Ovary (tissue), 9 donors: ENCODE measurements around the gene PKD1L1. TPM values are rescaled to one million over a fixed set of nuclear protein-coding genes. Genes with fewer than 3 reads are reported as not detected.

Source experiments
- DNase-seq, 5 donors: peaks; one replicate each; pipeline ENCODE4 v3.0.0-alpha.2; 2019 to 2020
- H3K27ac ChIP-seq, 2 donors: fragments of 200-600 bp; one replicate each; pipeline versions ENCODE4 v1.5.1 to v1.8.0; 2019 to 2022
- H3K27me3 ChIP-seq: fragments of 200-600 bp; one replicate; pipeline ENCODE4 v1.8.0; 2022
- H3K36me3 ChIP-seq: fragments of 200-600 bp; sonication (generic); one replicate; pipeline ENCODE4 v1.5.1; 2019
- H3K4me1 ChIP-seq: one replicate; pipeline ENCODE4 v1.8.1; 2013; ENCODE audit warnings: mild to moderate bottlenecking, moderate library complexity; ENCODE audit not compliant: insufficient read depth
- H3K4me3 ChIP-seq: fragments of 200-600 bp; sonication (generic); one replicate; pipeline ENCODE4 v1.5.1; 2017
- H3K9me3 ChIP-seq, 2 donors: fragments of 200-600 bp in 1 of 2; sonication (generic) in 1 of 2; one replicate each; pipeline versions ENCODE4 v1.5.1 to v1.8.1; 2013 to 2019; ENCODE audit warnings: mild to moderate bottlenecking in 1 of 2, moderate library complexity in 1 of 2
- CTCF ChIP-seq, 3 donors: fragments of 450-650 bp in 2 of 3; fragments of 200-600 bp in 1 of 3; IDR thresholded peaks; one replicate each; pipeline versions ENCODE4 v1.5.1 to v1.8.0; 2016 to 2022; ENCODE audit warnings: antibody characterized with exemption in 3 of 3, mild to moderate bottlenecking in 1 of 3
- EP300 ChIP-seq: sonication (generic); formaldehyde crosslinking; IDR thresholded peaks from one replicate; pipeline ENCODE4 v1.6.1; 2017; ENCODE audit warnings: antibody characterized with exemption
- POLR2A ChIP-seq: fragments of 450-650 bp; IDR thresholded peaks from one replicate; pipeline ENCODE4 v1.6.1; 2017; ENCODE audit warnings: antibody characterized with exemption, mild to moderate bottlenecking, moderate library complexity
- WGBS, 3 donors: extraction: QIAGEN DNeasy Blood & Tissue Kit in 1 of 3; methylation state at CpG; one replicate each; pipeline versions ENCODE4 v1.1.5 to v1.1.7; 2013 to 2017; 5-methylcytosine and 5-hydroxymethylcytosine counted together
- intact Hi-C, 4 donors: fragments of 100-400 bp; cut with DNase I; formaldehyde crosslinking; loops; one replicate each; pipeline versions ENCODE4 v1.11.0 to v1.15.1; 2022 to 2023
- polyA plus RNA-seq, 2 donors: library from polyadenylated mRNA; stranded (reverse); fragments of 200-250 nt in 1 of 2; fragments of 350-450 nt in 1 of 2; fragmentation: Illumina TruSeq in 1 of 2; extraction: RNeasy Lipid Tissue Mini Kit (QIAGEN cat#74804) in 1 of 2; gene quantifications; one replicate each; pipeline ENCODE4 v1.2.3, GENCODE V29; 2013 to 2014
- total RNA-seq, 7 donors: library from RNA; depleted of rRNA in 2 of 7; stranded (reverse); fragments of >200 nt in 2 of 7; fragmentation: NEBNext Ultra II Directional in 3 of 7; extraction: Animal tissue kit (Norgen Biotek cat#: 25700) in 3 of 7; gene quantifications; one replicate each; pipeline versions ENCODE4 v1.1.0 to v1.2.4, GENCODE V29; 2016 to 2023
- donor health status: DM: no; HTN: no; CAD: no; lungs with moderate emphysema.
- donor health status: DM: no; HTN: no; CAD: no.
- donor health status: Bipolar disorder and iron deficiency.
- donor health status: DM: yes; HTN: yes; CAD: no.
- donor health status: DM: no; HTN: no; CAD: no.
- donor health status: DM: yes; HTN: yes; CAD: no.

The PKD1L1 gene
- total and polyA plus RNA-seq, 9 donors: 0.11 to 0.48 (median 0.22) TPM

GRCh38 chr7:47759056-47759706 is 189.1 kb downstream of the PKD1L1 start:
- no peaks in the 10 kb centered on the region for H3K27me3 ChIP-seq
- no peaks in the 10 kb centered on the region for H3K9me3 ChIP-seq
- no peak overlapping the region for H3K4me3 ChIP-seq
- no peaks in the 10 kb centered on the region for H3K36me3 ChIP-seq
- WGBS, 3 donors: 93 to 96% (median 93%) methylated on average over 4 of the region's 4 CpGs
- H3K4me1 ChIP-seq: peaks cover 14% of the 10 kb centered on the region
- H3K27ac ChIP-seq: no peak overlapping the region
- TF ChIP-seq CTCF (IDR thresholded peaks at IDR 0.05): peak in 1 of 3 donors; percentile 14
- TF ChIP-seq POLR2A: no peak
- no peak for TF ChIP-seq EP300
- intact Hi-C loops: no loop called here
- DNase-seq: no peak

- WGBS, 3 donors: 46 to 63% (median 54%) methylated on average over 2 of the region's 2 CpGs
- Histone ChIP-seq H3K36me3 (no peaks in the 10 kb centered on the region), H3K4me1 (peaks cover 14% of the 10 kb centered on the region), H3K4me3 (no peak overlapping the region), H3K9me3 (no peaks in the 10 kb centered on the region), H3K27ac (peak overlapping the region in 1 of 2 donors; percentile 27), H3K27me3 (no peaks in the 10 kb centered on the region)
- intact Hi-C loops: no loop called here
- peak in 1 of 5 donors; percentile 16 for DNase-seq
- TF ChIP-seq POLR2A: no peak
- no peak for TF ChIP-seq CTCF (IDR thresholded peaks at IDR 0.05)
- TF ChIP-seq EP300: no peak
Observed at GRCh38 chr7:47758546-47758945, 189.7 kb downstream of the PKD1L1 start.

GRCh38 chr7:47757921-47758411 is 190.3 kb downstream of the PKD1L1 start:
- H3K36me3 ChIP-seq: no peaks in the 10 kb centered on the region
- no peaks in the 10 kb centered on the region for H3K9me3 ChIP-seq
- H3K4me3 ChIP-seq: no peak overlapping the region
- no peaks in the 10 kb centered on the region for H3K27me3 ChIP-seq
- peak overlapping the region in 1 of 2 donors; percentile 27 for H3K27ac ChIP-seq
- 8 to 9% (median 9%) methylated on average over 10 of the region's 10 CpGs for WGBS, 3 donors
- intact Hi-C loops: no loop called here
- DNase-seq: peak; percentile 41 to 87 (median 77)
- no peak for TF ChIP-seq EP300
- no peak for TF ChIP-seq CTCF (IDR thresholded peaks at IDR 0.05)
- no peak for TF ChIP-seq POLR2A
- peaks cover 10% of the 10 kb centered on the region for H3K4me1 ChIP-seq

GRCh38 chr7:47756636-47757035 is 191.6 kb downstream of the PKD1L1 start:
- intact Hi-C loops: no loop called here
- whole genome bisulfite sequencing, 3 donors: 69 to 82% (median 72%) methylated on average over 4 of the region's 4 CpGs
- Histone ChIP-seq H3K9me3 (no peaks in the 10 kb centered on the region), H3K4me1 (peaks cover 10% of the 10 kb centered on the region), H3K27ac (no peak overlapping the region), H3K27me3 (no peaks in the 10 kb centered on the region), H3K4me3 (no peak overlapping the region), H3K36me3 (no peaks in the 10 kb centered on the region)
- no peak for TF ChIP-seq POLR2A
- no peak for TF ChIP-seq CTCF (IDR thresholded peaks at IDR 0.05)
- TF ChIP-seq EP300: no peak
- DNase-seq: no peak
